Subcutaneous abdominal adipose tissue (tissue), 5 donors: Measurements from ENCODE around the gene RGS9BP.
"Not testable (repeated sequence)": the region's sequence is repeated elsewhere in the genome, so short reads cannot be mapped to it uniquely, and the experiment has no call there.

Source experiments
- H3K27ac ChIP-seq: one replicate; pipeline ENCODE4 v1.7.0; 2013; ENCODE audit warnings: low read depth, mild to moderate bottlenecking, inconsistent platforms, low read length, moderate library complexity
- H3K27me3 ChIP-seq, 5 donors: one replicate each; pipeline ENCODE4 v1.7.0; 2013; ENCODE audit warnings: low read length in 5 of 5, inconsistent platforms in 1 of 5; ENCODE audit not compliant: control insufficient read depth in 5 of 5, insufficient read depth in 4 of 5
- H3K36me3 ChIP-seq, 5 donors: one replicate each; pipeline ENCODE4 v1.7.0; 2013; ENCODE audit warnings: low read length in 5 of 5; ENCODE audit not compliant: control insufficient read depth in 5 of 5, insufficient read depth in 5 of 5
- H3K4me1 ChIP-seq, 5 donors: one replicate each; pipeline ENCODE4 v1.7.0; 2013; ENCODE audit warnings: low read length in 5 of 5, mild to moderate bottlenecking in 3 of 5, moderate library complexity in 1 of 5; ENCODE audit not compliant: control insufficient read depth in 5 of 5, insufficient read depth in 5 of 5
- H3K4me3 ChIP-seq, 5 donors: one replicate each; pipeline ENCODE4 v1.7.0; 2013; ENCODE audit warnings: low read length in 5 of 5, low read depth in 1 of 5
- H3K9ac ChIP-seq, 5 donors: one replicate each; pipeline ENCODE4 v1.7.0; 2013; ENCODE audit warnings: low read length in 5 of 5, mild to moderate bottlenecking in 4 of 5, moderate library complexity in 3 of 5
- H3K9me3 ChIP-seq, 5 donors: one replicate each; pipeline ENCODE4 v1.7.0; 2013; ENCODE audit warnings: low read length in 5 of 5; ENCODE audit not compliant: control insufficient read depth in 5 of 5
- donor health status: healthy.
- donor health status: healthy.
- donor health status: healthy.
- donor health status: healthy.
- donor health status: healthy.

The RGS9BP gene

DNA sequence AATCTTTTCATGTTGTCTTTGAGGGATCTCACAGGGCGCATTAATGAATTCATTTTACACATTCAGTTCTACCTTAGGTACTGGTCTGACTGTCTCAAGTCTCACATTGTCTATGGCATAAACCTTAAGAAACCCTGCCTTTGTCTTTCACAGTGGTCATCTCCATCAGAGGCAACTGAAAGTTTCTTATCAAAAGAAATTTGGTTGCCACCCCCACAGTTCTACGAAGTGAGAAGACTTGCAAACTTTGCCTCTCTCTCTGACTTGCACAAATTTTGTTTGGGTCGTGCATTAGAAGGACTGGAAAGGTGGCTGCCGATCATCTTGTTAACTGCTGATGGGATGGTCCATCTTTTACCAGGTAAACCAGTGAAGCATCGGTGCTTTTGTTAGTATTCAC, 33.4 kb downstream of the RGS9BP start:
- H3K36me3 ChIP-seq: peaks cover 8 to 33% (median 12%) of the 10 kb centered on the region in 5 donors
- peaks cover 0 to 3% (median 0%) of the 10 kb centered on the region in 5 donors for H3K4me1 ChIP-seq
- H3K27ac ChIP-seq: no peak overlapping the region
- no peak overlapping the region for H3K9ac ChIP-seq
- no peak overlapping the region for H3K4me3 ChIP-seq
- H3K27me3 ChIP-seq: no peaks in the 10 kb centered on the region
- H3K9me3 ChIP-seq: peaks cover 0 to 7% (median 4%) of the 10 kb centered on the region in 5 donors

DNA sequence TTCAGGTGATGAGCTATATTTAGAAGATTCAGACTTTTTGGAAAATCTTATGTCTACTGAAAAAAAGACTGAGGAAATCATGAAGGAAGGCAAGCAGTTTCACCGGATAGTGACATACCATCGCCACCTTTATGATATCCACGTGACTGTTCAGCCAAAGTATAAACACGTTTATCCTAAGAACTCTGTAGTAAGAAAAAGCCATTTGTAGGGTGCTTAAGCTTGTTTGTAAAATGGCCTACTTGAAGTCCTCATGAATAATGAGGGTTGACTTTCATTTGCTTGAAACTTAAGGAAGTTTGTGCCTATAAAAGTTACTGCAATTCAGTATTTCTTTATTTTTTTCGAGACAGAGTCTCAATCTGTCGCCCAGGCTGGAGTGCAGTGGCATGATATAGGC, 36.1 kb downstream of the RGS9BP start:
- no peaks in the 10 kb centered on the region for H3K9me3 ChIP-seq
- peaks cover 0 to 3% (median 0%) of the 10 kb centered on the region in 5 donors for H3K4me1 ChIP-seq
- H3K9ac ChIP-seq: no peak overlapping the region
- H3K27me3 ChIP-seq: no peaks in the 10 kb centered on the region
- peaks cover 8 to 45% (median 16%) of the 10 kb centered on the region in 5 donors for H3K36me3 ChIP-seq
- H3K27ac ChIP-seq: no peak overlapping the region
- H3K4me3 ChIP-seq: no peak overlapping the region

DNA sequence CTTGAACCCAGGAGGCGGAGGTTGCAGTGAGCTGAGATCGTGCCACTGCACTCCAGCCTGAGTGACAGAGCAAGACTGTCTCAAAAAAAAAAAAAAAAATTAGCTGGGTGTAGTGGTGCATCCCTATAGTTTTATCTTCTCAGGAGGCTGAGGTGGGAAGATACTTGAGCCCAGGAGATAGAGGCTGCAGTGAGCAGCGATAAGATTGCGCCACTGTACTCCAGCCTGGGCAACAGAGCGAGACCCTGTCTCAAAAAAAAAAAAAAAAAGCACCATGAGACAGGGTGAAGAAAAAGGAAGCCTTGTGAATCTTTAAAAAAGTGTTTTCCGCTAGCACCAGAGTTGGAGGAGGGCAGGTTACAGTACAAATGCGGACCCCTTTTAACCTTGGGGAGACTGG, 40.6 kb downstream of the RGS9BP start:
- H3K4me3 ChIP-seq, H3K27me3 ChIP-seq, H3K27ac ChIP-seq, H3K9me3 ChIP-seq, H3K9ac ChIP-seq, H3K4me1 ChIP-seq: not testable (repeated sequence)
- H3K36me3 ChIP-seq: peaks cover 8 to 44% (median 21%) of the 10 kb centered on the region in 5 donors

DNA sequence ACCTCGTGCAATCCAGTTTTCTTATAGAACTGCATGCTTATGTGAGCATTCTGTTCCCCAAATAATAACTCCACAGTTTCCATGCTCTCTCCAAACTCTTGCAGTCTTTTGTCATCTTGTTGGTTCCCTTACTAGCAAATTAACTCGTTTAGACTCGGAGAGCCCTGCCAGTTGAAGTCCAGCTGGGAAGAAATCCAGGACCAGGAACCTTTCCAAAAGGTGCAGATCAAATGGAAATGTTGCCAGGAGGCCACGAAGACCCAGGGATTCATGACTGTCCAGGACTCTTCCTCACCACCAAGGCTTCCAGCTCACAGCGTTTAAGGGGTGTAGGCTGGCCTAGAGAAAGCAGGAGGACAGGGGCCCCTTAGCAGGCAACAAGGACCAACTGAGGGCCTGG, 41.8 kb downstream of the RGS9BP start:
- no peaks in the 10 kb centered on the region for H3K27me3 ChIP-seq
- no peak overlapping the region for H3K4me3 ChIP-seq
- H3K4me1 ChIP-seq: no peaks in the 10 kb centered on the region
- no peak overlapping the region for H3K27ac ChIP-seq
- H3K9ac ChIP-seq: no peak overlapping the region
- H3K36me3 ChIP-seq: peaks cover 5 to 33% (median 15%) of the 10 kb centered on the region in 5 donors
- peaks cover 0 to 4% (median 0%) of the 10 kb centered on the region in 5 donors for H3K9me3 ChIP-seq

DNA sequence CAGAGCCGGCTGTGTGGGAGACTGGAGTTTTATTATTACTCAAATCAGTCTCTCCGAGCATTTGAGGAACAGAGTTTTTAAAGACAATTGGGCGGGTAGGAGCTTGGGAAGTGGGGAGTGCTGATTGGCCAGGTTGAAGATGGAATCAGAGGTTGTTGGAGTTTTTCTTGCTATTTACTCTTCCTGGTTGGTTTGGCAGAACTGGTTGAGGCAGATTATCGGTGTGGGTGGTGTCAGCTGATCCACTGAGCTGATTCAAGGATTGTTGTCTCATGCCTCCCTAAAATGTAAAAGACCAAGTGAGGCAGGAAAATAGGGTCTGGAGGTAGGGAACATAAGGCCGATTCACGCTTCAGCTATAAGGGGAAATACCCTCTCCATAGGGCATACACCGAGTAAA, 42.6 kb downstream of the RGS9BP start:
- Histone ChIP-seq H3K4me1 (no peaks in the 10 kb centered on the region), H3K36me3 (peaks cover 2 to 25% (median 11%) of the 10 kb centered on the region in 5 donors), H3K9me3 (peaks cover 0 to 4% (median 0%) of the 10 kb centered on the region in 5 donors), H3K9ac (no peak overlapping the region), H3K4me3 (no peak overlapping the region), H3K27ac (no peak overlapping the region), H3K27me3 (no peaks in the 10 kb centered on the region)

DNA sequence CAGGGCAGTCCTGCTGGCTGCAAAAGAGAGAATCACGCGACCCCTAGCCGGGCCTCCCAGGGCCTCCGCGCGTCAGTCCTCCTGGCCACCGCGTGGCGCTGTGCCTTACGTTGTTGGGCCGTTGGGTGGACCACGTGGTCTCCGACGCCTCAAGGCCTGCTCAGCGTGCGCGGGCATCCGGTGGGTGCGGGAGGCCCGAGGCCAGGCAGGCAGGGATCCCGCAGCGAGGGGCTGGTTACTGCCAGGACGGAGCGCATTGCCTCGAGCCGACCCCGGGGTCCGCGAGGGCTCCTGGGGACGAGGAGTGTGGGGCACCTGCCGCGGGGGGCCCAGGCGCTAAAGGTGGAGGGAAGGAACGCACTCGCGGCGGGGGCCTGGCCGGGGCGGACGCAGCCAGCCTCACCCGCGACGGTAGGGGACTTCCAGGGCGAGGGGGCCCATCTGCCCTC, 44.0 kb downstream of the RGS9BP start, which contains the start of gene TDRD12:
TSS of gene TDRD12 (plus strand) at position 157 of the 449 bp plus-strand sequence. CDS start 306 bp downstream, outside the sequence.
- Histone ChIP-seq H3K9ac (no peak within 1 kb of the TSS), H3K4me3 (no peak within 1 kb of the TSS), H3K9me3 (peaks cover 0 to 4% (median 0%) of the 10 kb centered on the region in 5 donors), H3K27ac (no peak within 1 kb of the TSS), H3K27me3 (no peaks in the 10 kb centered on the region), H3K4me1 (no peaks in the 10 kb centered on the region), H3K36me3 (peaks cover 0 to 15% (median 8%) of the 10 kb centered on the region in 5 donors)

DNA sequence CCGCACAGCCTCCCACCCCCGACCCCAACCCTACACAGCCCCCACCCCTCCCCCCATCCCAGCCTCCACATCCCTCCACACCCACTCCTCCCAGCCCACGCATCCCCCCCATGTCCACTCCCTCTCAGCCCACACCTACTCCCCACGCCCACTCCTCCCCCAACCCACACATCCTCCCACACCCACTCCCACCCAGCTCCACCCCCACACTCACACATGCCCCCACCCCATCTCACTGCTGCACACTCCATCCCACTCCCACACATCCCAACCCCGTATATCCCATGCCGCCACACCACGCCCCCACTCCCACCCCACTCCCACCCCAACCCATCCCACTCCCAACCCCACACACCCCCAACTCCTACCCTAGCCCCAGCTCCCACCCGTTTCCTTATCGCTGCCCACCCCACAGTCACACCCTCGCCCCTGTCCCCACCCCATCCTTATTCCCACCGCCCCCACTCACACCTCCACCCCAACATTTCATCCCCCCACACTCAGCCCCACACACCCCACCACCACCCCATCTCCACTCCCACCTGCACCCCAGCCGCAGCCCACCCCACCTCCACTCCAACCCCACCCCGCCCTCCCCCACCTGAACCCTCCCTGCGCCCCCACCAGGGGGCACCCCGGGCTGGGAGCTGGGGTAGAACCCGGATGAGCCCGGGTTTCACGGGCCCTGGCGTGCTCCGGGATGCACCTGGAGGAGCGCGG, 44.7 kb downstream of the RGS9BP start:
- Histone ChIP-seq H3K9me3 (peaks cover 0 to 4% (median 0%) of the 10 kb centered on the region in 5 donors), H3K4me3 (no peak overlapping the region), H3K36me3 (peaks cover 0 to 7% (median under 1%) of the 10 kb centered on the region in 5 donors), H3K4me1 (no peaks in the 10 kb centered on the region), H3K27me3 (no peaks in the 10 kb centered on the region), H3K27ac (no peak overlapping the region), H3K9ac (no peak overlapping the region)

DNA sequence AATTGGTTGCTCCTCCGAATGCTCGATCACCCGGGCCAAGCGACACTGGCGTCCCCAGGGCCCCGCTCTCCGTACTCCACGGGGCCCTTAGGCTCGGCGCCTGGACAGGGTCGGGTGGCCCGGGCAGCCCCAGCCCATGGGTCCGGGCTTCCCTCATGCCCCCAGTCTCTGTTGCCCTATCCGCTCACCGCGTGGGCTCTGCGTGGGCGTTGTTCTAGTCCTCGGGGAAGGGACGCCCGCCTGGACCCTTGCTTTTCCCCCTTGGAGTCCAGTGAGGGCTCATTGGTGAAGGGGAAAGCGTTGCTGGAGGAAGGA, 45.2 kb downstream of the RGS9BP start:
- Histone ChIP-seq H3K4me1 (no peaks in the 10 kb centered on the region), H3K9me3 (peaks cover 0 to 4% (median 0%) of the 10 kb centered on the region in 5 donors), H3K36me3 (peaks cover 0 to 7% (median 0%) of the 10 kb centered on the region in 5 donors)

More for the DNA sequence above, 45.2 kb downstream of the RGS9BP start:
- H3K27ac ChIP-seq: no peak overlapping the region
- no peak overlapping the region for H3K4me3 ChIP-seq
- H3K9ac ChIP-seq: no peak overlapping the region
- H3K27me3 ChIP-seq: no peaks in the 10 kb centered on the region
